ENCODE measurements around the gene DDX20. TPM values are rescaled to one million over a fixed set of nuclear protein-coding genes. Genes with fewer than 3 reads are reported as not detected.

DDX20 gene, protein sequence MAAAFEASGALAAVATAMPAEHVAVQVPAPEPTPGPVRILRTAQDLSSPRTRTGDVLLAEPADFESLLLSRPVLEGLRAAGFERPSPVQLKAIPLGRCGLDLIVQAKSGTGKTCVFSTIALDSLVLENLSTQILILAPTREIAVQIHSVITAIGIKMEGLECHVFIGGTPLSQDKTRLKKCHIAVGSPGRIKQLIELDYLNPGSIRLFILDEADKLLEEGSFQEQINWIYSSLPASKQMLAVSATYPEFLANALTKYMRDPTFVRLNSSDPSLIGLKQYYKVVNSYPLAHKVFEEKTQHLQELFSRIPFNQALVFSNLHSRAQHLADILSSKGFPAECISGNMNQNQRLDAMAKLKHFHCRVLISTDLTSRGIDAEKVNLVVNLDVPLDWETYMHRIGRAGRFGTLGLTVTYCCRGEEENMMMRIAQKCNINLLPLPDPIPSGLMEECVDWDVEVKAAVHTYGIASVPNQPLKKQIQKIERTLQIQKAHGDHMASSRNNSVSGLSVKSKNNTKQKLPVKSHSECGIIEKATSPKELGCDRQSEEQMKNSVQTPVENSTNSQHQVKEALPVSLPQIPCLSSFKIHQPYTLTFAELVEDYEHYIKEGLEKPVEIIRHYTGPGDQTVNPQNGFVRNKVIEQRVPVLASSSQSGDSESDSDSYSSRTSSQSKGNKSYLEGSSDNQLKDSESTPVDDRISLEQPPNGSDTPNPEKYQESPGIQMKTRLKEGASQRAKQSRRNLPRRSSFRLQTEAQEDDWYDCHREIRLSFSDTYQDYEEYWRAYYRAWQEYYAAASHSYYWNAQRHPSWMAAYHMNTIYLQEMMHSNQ
- total RNA-seq: 10 to 100 TPM; 22.2 to 32.9 (median 29.2) TPM

DNA sequence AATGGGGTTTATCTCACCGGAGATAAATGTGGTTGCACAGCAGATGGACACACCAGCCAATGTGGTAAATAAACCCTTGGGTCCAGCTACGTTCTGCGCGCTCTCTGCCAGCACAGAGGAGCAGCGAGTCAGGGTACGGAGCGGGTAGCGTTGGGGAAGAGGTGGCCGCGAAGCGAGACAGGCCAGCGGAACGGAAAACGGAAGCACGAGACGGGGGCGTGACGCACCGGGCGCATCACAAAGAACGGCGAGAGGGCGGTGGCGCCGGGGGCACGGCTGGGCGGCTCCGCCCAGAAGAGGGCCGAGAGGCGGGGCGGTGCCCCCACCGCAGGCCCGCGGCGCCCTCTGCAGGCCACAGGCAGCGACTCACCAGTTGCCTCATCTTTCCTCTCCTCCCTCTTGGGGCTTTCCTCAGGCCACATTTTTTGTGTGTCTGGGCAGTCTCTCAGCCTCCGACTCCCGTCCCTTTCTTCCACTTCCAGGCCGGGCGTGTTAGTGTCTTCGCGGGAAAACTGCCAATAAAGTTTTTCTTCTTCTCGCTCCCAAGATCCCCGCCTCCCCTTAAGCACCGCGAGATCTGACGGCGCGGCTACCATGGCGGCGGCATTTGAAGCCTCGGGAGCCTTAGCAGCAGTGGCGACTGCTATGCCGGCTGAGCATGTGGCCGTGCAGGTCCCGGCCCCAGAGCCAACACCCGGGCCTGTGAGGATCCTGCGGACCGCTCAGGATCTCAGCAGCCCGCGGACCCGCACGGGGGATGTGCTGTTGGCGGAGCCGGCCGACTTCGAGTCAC lies at the start of gene DDX20:
Gene DDX20, plus strand, starts transcription at position 571 of the 793 bp plus-strand sequence. Its CDS starts 24 bp downstream, at position 595.
- ATAC-seq (peak; percentile 94 to 95), DNase-seq (peak; percentile 89)
- H3K27me3 ChIP-seq: no peaks in the 10 kb centered on the region
- in situ Hi-C loops (cut with MboI; ENCODE audit: low sequenced_read_pairs in 4 of 4) (loop anchor here in 3 of 4 donors (5.0 to 25.0 kb wide), 2 partner anchors 38 to 618 kb away; partner anchors contain the start of genes CEPT1 (in 2 of the 3) and DRAM2 (in 2 of the 3)), intact Hi-C loops (cut with DNase I; ENCODE audit: low total_unique reads) (loop anchor here (1.0 to 5.0 kb wide), 6 partner anchors 13 to 306 kb away; partner anchors contain the start of genes ATP5PB and WDR77)
- H3K4me3 ChIP-seq: peak within 1 kb of the TSS; percentile 81 to 99 (median 92)
- TF ChIP-seq, protein P1, sequence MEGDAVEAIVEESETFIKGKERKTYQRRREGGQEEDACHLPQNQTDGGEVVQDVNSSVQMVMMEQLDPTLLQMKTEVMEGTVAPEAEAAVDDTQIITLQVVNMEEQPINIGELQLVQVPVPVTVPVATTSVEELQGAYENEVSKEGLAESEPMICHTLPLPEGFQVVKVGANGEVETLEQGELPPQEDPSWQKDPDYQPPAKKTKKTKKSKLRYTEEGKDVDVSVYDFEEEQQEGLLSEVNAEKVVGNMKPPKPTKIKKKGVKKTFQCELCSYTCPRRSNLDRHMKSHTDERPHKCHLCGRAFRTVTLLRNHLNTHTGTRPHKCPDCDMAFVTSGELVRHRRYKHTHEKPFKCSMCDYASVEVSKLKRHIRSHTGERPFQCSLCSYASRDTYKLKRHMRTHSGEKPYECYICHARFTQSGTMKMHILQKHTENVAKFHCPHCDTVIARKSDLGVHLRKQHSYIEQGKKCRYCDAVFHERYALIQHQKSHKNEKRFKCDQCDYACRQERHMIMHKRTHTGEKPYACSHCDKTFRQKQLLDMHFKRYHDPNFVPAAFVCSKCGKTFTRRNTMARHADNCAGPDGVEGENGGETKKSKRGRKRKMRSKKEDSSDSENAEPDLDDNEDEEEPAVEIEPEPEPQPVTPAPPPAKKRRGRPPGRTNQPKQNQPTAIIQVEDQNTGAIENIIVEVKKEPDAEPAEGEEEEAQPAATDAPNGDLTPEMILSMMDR (IDR thresholded peaks at IDR 0.05 in 4 of 5, conservative IDR thresholded peaks at IDR 0.05 in 1 of 5): peak; percentile 80 to 99 (median 98)
- peak; percentile 39 to 52 for TF ChIP-seq POLR2A (IDR thresholded peaks at IDR 0.05)
- H3K36me3 ChIP-seq: peaks cover 0 to 14% of the 10 kb centered on the region in 2 donors
- peaks cover 8 to 18% of the 10 kb centered on the region in 2 donors for H3K4me1 ChIP-seq
- H3K27ac ChIP-seq: peak within 1 kb of the TSS; percentile 91 to 96 (median 92)
- no peaks in the 10 kb centered on the region for H3K9me3 ChIP-seq

DNA sequence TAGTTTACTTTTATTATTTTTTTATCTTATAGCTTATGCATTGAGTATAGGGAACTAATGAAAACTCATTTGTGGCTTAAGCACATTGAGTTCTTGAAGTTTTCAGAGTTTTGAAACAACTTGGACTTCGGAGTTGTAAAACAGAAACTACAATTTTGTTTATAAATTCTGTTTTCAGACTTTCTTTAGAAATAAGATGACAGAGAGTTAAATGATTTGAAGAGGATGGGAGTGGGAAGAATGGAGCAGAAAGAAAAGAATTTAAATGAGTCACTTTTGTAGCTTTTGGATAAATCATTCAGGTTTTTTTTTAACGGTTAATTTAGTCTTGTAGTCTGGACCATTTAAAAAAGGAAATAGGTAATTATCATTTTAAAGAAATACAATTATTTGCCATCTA lies 48.8 kb upstream of the DDX20 start:
- in situ Hi-C loops (cut with MboI; ENCODE audit: low sequenced_read_pairs in 4 of 4): no loop called here
- no peak for TF ChIP-seq POLR2A (IDR thresholded peaks at IDR 0.05)
- TF ChIP-seq, protein P1 (IDR thresholded peaks at IDR 0.05 in 4 of 5, conservative IDR thresholded peaks at IDR 0.05 in 1 of 5): no peak
- DNase-seq: no peak

DNA sequence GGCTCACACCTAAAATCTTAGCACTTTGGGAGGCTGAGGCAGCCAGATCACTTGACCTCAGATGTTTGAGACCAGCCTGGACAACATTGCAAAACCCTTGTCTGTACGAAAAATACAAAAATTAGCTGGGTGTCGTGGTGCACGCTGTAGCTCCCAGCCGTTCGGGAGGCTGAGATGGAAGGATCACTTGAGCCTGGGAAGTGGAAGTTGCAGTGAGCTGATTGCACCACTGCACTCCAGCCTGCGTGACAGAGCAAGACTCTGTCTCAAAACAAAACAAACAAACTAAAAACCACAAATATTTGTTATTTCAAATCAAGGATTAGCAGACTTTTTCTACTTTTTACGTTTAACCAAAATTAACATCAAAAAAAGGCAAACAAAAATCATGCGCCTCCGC lies 47.8 kb upstream of the DDX20 start:
- no peak for TF ChIP-seq POLR2A (IDR thresholded peaks at IDR 0.05)
- TF ChIP-seq, protein P1 (IDR thresholded peaks at IDR 0.05 in 4 of 5, conservative IDR thresholded peaks at IDR 0.05 in 1 of 5): no peak
- H3K9me3 ChIP-seq: no peaks in the 10 kb centered on the region
- intact Hi-C loops (cut with DNase I; ENCODE audit: low total_unique reads): no loop called here
- DNase-seq (no peak), ATAC-seq (no peak)
- no peaks in the 10 kb centered on the region for H3K4me1 ChIP-seq
- H3K4me3 ChIP-seq: no peak overlapping the region
- H3K36me3 ChIP-seq: peaks cover 4 to 69% of the 10 kb centered on the region in 2 donors
- no peak overlapping the region for H3K27ac ChIP-seq
- in situ Hi-C loops (cut with MboI; ENCODE audit: low sequenced_read_pairs in 4 of 4): no loop called here
- no peaks in the 10 kb centered on the region for H3K27me3 ChIP-seq

More for the DNA sequence above, 48.8 kb upstream of the DDX20 start:
- no peak overlapping the region for H3K27ac ChIP-seq
- peaks cover 4 to 66% of the 10 kb centered on the region in 2 donors for H3K36me3 ChIP-seq
- intact Hi-C loops (cut with DNase I; ENCODE audit: low total_unique reads): no loop called here
- H3K4me1 ChIP-seq: no peaks in the 10 kb centered on the region
- no peaks in the 10 kb centered on the region for H3K9me3 ChIP-seq
- no peaks in the 10 kb centered on the region for H3K27me3 ChIP-seq
- no peak for ATAC-seq
- H3K4me3 ChIP-seq: no peak overlapping the region

DNA sequence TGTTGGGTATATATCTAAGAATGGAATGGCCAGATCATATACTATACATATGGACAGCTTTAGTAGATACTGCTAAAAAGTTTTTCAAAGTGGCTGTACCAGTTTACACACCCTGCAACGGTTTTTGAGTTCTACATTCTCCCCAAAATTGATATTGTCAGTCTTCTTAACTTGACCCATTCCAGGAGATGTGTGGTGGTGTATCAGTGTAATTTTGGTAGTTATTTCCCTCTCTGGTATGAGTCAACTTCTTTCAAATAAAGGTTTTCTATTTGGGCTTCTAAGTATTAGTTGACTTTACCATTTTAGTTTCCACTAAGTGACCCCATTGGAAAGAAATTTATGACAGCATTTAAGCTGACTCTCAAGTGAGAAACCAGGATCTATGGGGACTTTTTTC lies 45.7 kb upstream of the DDX20 start:
- Histone ChIP-seq H3K36me3 (peaks cover 4 to 55% of the 10 kb centered on the region in 2 donors), H3K4me3 (no peak overlapping the region), H3K27me3 (no peaks in the 10 kb centered on the region), H3K4me1 (no peaks in the 10 kb centered on the region), H3K27ac (no peak overlapping the region), H3K9me3 (no peaks in the 10 kb centered on the region)
- no peak for ATAC-seq
- no peak for TF ChIP-seq POLR2A (IDR thresholded peaks at IDR 0.05)
- TF ChIP-seq, protein P1 (IDR thresholded peaks at IDR 0.05 in 4 of 5, conservative IDR thresholded peaks at IDR 0.05 in 1 of 5): no peak
- no peak for DNase-seq
- intact Hi-C loops (cut with DNase I; ENCODE audit: low total_unique reads): loop anchor here (5.0 kb wide), 1 partner anchor 228 kb away; no protein-coding TSS in a partner anchor
- in situ Hi-C loops (cut with MboI; ENCODE audit: low sequenced_read_pairs in 4 of 4): loop anchor here in 1 of 4 donors (5.0 kb wide), 1 partner anchor 52 kb away; no protein-coding TSS in a partner anchor
